IMR-90 (cell line): Measurements from ENCODE around the gene TUFM. TPM values are rescaled to one million over a fixed set of nuclear protein-coding genes. Genes with fewer than 3 reads are reported as not detected.
A peak's percentile ranks its signal among the peaks of the same experiment; 100 is the strongest.

Experiments
- ATAC-seq: fragments of 200-7000 bp; cut with Tn5 transposase; 2 replicates; pipeline ENCODE4 v1.9.1; 2020; ENCODE audit warnings: low read depth, mild to moderate bottlenecking, moderate library complexity
- BruUV-seq: library from RNA; stranded (reverse); fragments of 400-500 nt; replicated peaks from 2 replicates; lab custom pipeline; 2021; lab: Mats Ljungman, UMichigan
- CTCF ChIA-PET: fragments of 300-600 bp; formaldehyde crosslinking; extraction: SDS; loops from one replicate; lab custom pipeline; 2021; ENCODE audit warnings: antibody characterized with exemption; lab: Yijun Ruan, JAX
- POLR2A ChIA-PET: fragments of 300-600 bp; sonication (Branson Sonifier 250); formaldehyde crosslinking; loops from one replicate; lab custom pipeline; 2022; ENCODE audit warnings: antibody characterized with exemption; ENCODE audit not compliant: unreplicated experiment; lab: Charles Lee
- DNase-seq: peaks from one replicate; pipeline ENCODE4 v3.0.0; 2013
- H2AFZ ChIP-seq: replicated peaks from 2 replicates; pipeline ENCODE3; 2013; ENCODE audit warnings: low read length, mild to moderate bottlenecking; ENCODE audit not compliant: poor library complexity
- H2AK5ac ChIP-seq: 2 replicates; pipeline ENCODE4 v1.6.1; 2013; ENCODE audit warnings: low read depth, low read length, inconsistent platforms
- H2AK9ac ChIP-seq: replicated peaks from 2 replicates; pipeline ENCODE3; 2013; ENCODE audit warnings: mild to moderate bottlenecking, low read depth, low read length, moderate library complexity; ENCODE audit not compliant: poor library complexity
- H2BK120ac ChIP-seq: 2 replicates; pipeline ENCODE4 v1.6.1; 2013; ENCODE audit warnings: low read depth, low read length, inconsistent platforms
- H2BK15ac ChIP-seq: 3 replicates; pipeline ENCODE4 v1.6.1; 2013; ENCODE audit warnings: low read depth, low read length, inconsistent platforms
- H2BK20ac ChIP-seq: 2 replicates; pipeline ENCODE4 v1.6.1; 2013; ENCODE audit warnings: low read depth, mild to moderate bottlenecking, inconsistent platforms, low read length, moderate library complexity
- H2BK5ac ChIP-seq: 2 replicates; pipeline ENCODE4 v1.6.1; 2013; ENCODE audit warnings: mild to moderate bottlenecking, low read depth, low read length, inconsistent platforms; ENCODE audit not compliant: poor library complexity, severe bottlenecking
- H3K14ac ChIP-seq: replicated peaks from 2 replicates; pipeline ENCODE4 v1.6.1; 2013; ENCODE audit warnings: low read depth, low read length, inconsistent platforms
- H3K18ac ChIP-seq: 2 replicates; pipeline ENCODE4 v1.6.1; 2013; ENCODE audit warnings: low read depth, low read length, control low read depth
- H3K23ac ChIP-seq: 2 replicates; pipeline ENCODE4 v1.6.1; 2013; ENCODE audit warnings: low read depth, low read length, inconsistent platforms
- H3K27ac ChIP-seq: 2 replicates; pipeline ENCODE4 v1.5.1; 2013; ENCODE audit warnings: mild to moderate bottlenecking, control low read depth, low read length; ENCODE audit not compliant: insufficient read depth
- H3K27me3 ChIP-seq: 2 replicates; pipeline ENCODE4 v1.6.1; 2013; ENCODE audit warnings: low read length; ENCODE audit not compliant: control insufficient read depth, insufficient read depth
- H3K36me3 ChIP-seq: 2 replicates; pipeline ENCODE4 v1.6.1; 2013; ENCODE audit warnings: low read length, mixed read lengths; ENCODE audit not compliant: control insufficient read depth, insufficient read depth
- H3K4ac ChIP-seq: 2 replicates; pipeline ENCODE4 v1.6.1; 2013; ENCODE audit warnings: low read depth, low read length, inconsistent platforms
- H3K4me1 ChIP-seq: 2 replicates; pipeline ENCODE4 v1.6.1; 2013; ENCODE audit warnings: low read length, mixed read lengths; ENCODE audit not compliant: control insufficient read depth, insufficient read depth
- H3K4me2 ChIP-seq: 2 replicates; pipeline ENCODE4 v1.6.1; 2013; ENCODE audit warnings: low read depth, mild to moderate bottlenecking, control low read depth, low read length, moderate library complexity
- H3K4me3 ChIP-seq: 2 replicates; pipeline ENCODE4 v1.5.1; 2013; ENCODE audit warnings: low read depth, mild to moderate bottlenecking, control low read depth, low read length, moderate library complexity; ENCODE audit not compliant: insufficient read depth
- H3K56ac ChIP-seq: 2 replicates; pipeline ENCODE4 v1.6.1; 2013; ENCODE audit warnings: low read length, inconsistent platforms; ENCODE audit not compliant: insufficient read depth; ENCODE audit errors: extremely low read depth
- H3K79me1 ChIP-seq, 2 experiments: 2 replicates each; pipeline ENCODE4 v1.6.1; 2013; ENCODE audit warnings: low read length in 2 of 2, inconsistent platforms in 1 of 2, low read depth in 1 of 2
- H3K9ac ChIP-seq: 2 replicates; pipeline ENCODE4 v1.6.1; 2013; ENCODE audit warnings: low read depth, low read length, control low read depth
- H3K9me1 ChIP-seq: 2 replicates; pipeline ENCODE4 v1.6.1; 2013; ENCODE audit warnings: low read length, inconsistent platforms; ENCODE audit not compliant: insufficient read depth
- H3K9me3 ChIP-seq: 2 replicates; pipeline ENCODE4 v1.6.1; 2013; ENCODE audit warnings: low read length; ENCODE audit not compliant: control insufficient read depth, insufficient read depth
- H4K20me1 ChIP-seq: 2 replicates; pipeline ENCODE4 v1.6.1; 2013; ENCODE audit warnings: low read length, inconsistent platforms; ENCODE audit not compliant: insufficient read depth
- H4K5ac ChIP-seq: 2 replicates; pipeline ENCODE4 v1.6.1; 2013; ENCODE audit warnings: mild to moderate bottlenecking, low read depth, low read length, control low read depth
- H4K8ac ChIP-seq, 2 experiments: 2 replicates each; pipeline ENCODE4 v1.6.1; 2013; ENCODE audit warnings: low read depth in 2 of 2, low read length in 2 of 2, control low read depth in 1 of 2, inconsistent platforms in 1 of 2
- H4K91ac ChIP-seq: 2 replicates; pipeline ENCODE4 v1.6.1; 2013; ENCODE audit warnings: low read depth, low read length, inconsistent platforms; ENCODE audit not compliant: insufficient read depth
- BHLHE40 ChIP-seq: fragments of 150-350 bp; IDR thresholded peaks from 2 replicates; pipeline ENCODE4 v1.6.1; 2016; ENCODE audit warnings: mild to moderate bottlenecking, low read depth, low read length
- CEBPB ChIP-seq: IDR thresholded peaks from 2 replicates; pipeline ENCODE4 v1.6.1; 2012; ENCODE audit warnings: low read depth, low read length, improper control_type of control experiment
- CHD1 ChIP-seq: IDR thresholded peaks from 2 replicates; pipeline ENCODE4 v1.6.1; 2012; ENCODE audit warnings: low read depth, low read length, improper control_type of control experiment
- MAFK ChIP-seq: IDR thresholded peaks from 2 replicates; pipeline ENCODE4 v1.6.1; 2012; ENCODE audit warnings: low read depth, low read length, improper control_type of control experiment
- MAZ ChIP-seq: IDR thresholded peaks from 2 replicates; pipeline ENCODE4 v1.6.1; 2012; ENCODE audit warnings: low read depth, mild to moderate bottlenecking, low read length, improper control_type of control experiment, moderate library complexity, borderline replicate concordance
- MXI1 ChIP-seq: IDR thresholded peaks from 2 replicates; pipeline ENCODE4 v1.6.1; 2012; ENCODE audit warnings: low read depth, mild to moderate bottlenecking, low read length, moderate library complexity, borderline replicate concordance
- NFE2L2 ChIP-seq: fragments of 150-350 bp; IDR thresholded peaks from 2 replicates; pipeline ENCODE4 v1.6.1; 2016; ENCODE audit warnings: low read depth, mild to moderate bottlenecking, low read length
- POLR2A ChIP-seq: IDR thresholded peaks from 2 replicates; pipeline ENCODE4 v1.6.1; 2012; ENCODE audit warnings: mild to moderate bottlenecking, low read depth, low read length
- RAD21 ChIP-seq: IDR thresholded peaks from 2 replicates; pipeline ENCODE4 v1.6.1; 2012; ENCODE audit warnings: low read length, improper control_type of control experiment
- RCOR1 ChIP-seq: IDR thresholded peaks from 2 replicates; pipeline ENCODE4 v1.6.1; 2012; ENCODE audit warnings: mild to moderate bottlenecking, low read length, improper control_type of control experiment; ENCODE audit not compliant: insufficient replicate concordance
- SMC3 ChIP-seq: fragments of 150-350 bp; IDR thresholded peaks from 2 replicates; pipeline ENCODE4 v1.6.1; 2016; ENCODE audit warnings: low read depth, mild to moderate bottlenecking, antibody characterized with exemption, low read length, moderate library complexity
- USF2 ChIP-seq: fragments of 150-350 bp; IDR thresholded peaks from 2 replicates; pipeline ENCODE4 v1.6.1; 2017; ENCODE audit warnings: mild to moderate bottlenecking, antibody characterized with exemption, low read length, low read depth
- WGBS, 2 experiments: methylation state at CpG; one replicate each; pipeline versions ENCODE4 v1.1.5 to v1.1.7; 2013; ENCODE audit warnings: missing lambda C conversion rate in 2 of 2; ENCODE audit not compliant: insufficient read length in 1 of 2; ENCODE audit errors: extremely low coverage in 2 of 2; 5-methylcytosine and 5-hydroxymethylcytosine counted together
- dilution Hi-C: fragments of 300-500 bp; cut with HindIII; formaldehyde crosslinking; loops from one replicate; pipeline ENCODE4 v1.14.3; 2018; ENCODE audit warnings: low sequenced_read_pairs; ENCODE audit not compliant: unreplicated experiment
- in situ Hi-C: fragments of 300-500 bp; cut with MboI; formaldehyde crosslinking; loops from 3 replicates; pipeline ENCODE4 v1.14.3; 2019; ENCODE audit warnings: low sequenced_read_pairs, inconsistent platforms, mixed read lengths
- intact Hi-C: fragments of 100-400 bp; cut with micrococcal nuclease; formaldehyde crosslinking; loops from 2 replicates; pipeline ENCODE4 v1.10.0; 2022
- polyA plus RNA-seq, 3 experiments: library from polyadenylated mRNA; depleted of rRNA; stranded (reverse); fragments of >200 nt; gene quantifications; 2 replicates each; pipeline ENCODE4 v1.2.3, GENCODE V29; 2012; ENCODE audit warnings: low replicate concordance in 1 of 3
- total RNA-seq: library from RNA; depleted of rRNA; stranded (reverse); fragments of >200 nt; gene quantifications from 2 replicates; pipeline ENCODE4 v1.2.3, GENCODE V29; 2012
- TF ChIP-seq, protein P1 (sequence below): fragments of 150-350 bp; IDR thresholded peaks from 2 replicates; pipeline ENCODE4 v1.6.1; 2016; ENCODE audit warnings: low read depth, mild to moderate bottlenecking, low read length, moderate library complexity, borderline replicate concordance
- TF ChIP-seq, protein P2 (sequence below): conservative IDR thresholded peaks from 2 replicates; pipeline ENCODE4 v1.5.1; 2012; ENCODE audit warnings: mild to moderate bottlenecking, low read depth, low read length, improper control_type of control experiment

The TUFM gene
- total and polyA plus RNA-seq, 2 of the 4 experiments (the other 2 are of a cell fraction) = 80.3 to 126 TPM

GRCh38 chr16:28834873-28835863 lies 11.0 kb downstream of the TUFM start:
- no peak overlapping the region for H4K5ac ChIP-seq
- no peak overlapping the region for H3K4ac ChIP-seq
- H3K23ac ChIP-seq = no peak overlapping the region
- H3K27ac ChIP-seq = no peak overlapping the region
- no peak overlapping the region for H2AFZ ChIP-seq
- ATAC-seq = no peak
- H2BK15ac ChIP-seq = no peak overlapping the region
- H4K8ac ChIP-seq = no peak overlapping the region
- H2AK5ac ChIP-seq = no peak overlapping the region
- H3K9me3 ChIP-seq = no peaks in the 10 kb centered on the region
- H3K79me1 ChIP-seq = peaks cover 26 to 37% of the 10 kb centered on the region in 2 experiments
- in situ Hi-C loops (no loop called here), intact Hi-C loops (no loop called here), dilution Hi-C loops (no loop called here)
- no peaks in the 10 kb centered on the region for H3K4me1 ChIP-seq
- no peak overlapping the region for H4K91ac ChIP-seq
- no peaks in the 10 kb centered on the region for H3K27me3 ChIP-seq
- peaks cover 81% of the 10 kb centered on the region for H3K36me3 ChIP-seq
- no peak overlapping the region for H3K4me3 ChIP-seq
- H2BK5ac ChIP-seq = no peak overlapping the region
- no peak overlapping the region for H2BK20ac ChIP-seq
- H3K9me1 ChIP-seq = no peaks in the 10 kb centered on the region
- no peak overlapping the region for H3K4me2 ChIP-seq
- CTCF ChIA-PET = no interaction called here
- no peak overlapping the region for H3K56ac ChIP-seq
- TF ChIP-seq, protein P1, sequence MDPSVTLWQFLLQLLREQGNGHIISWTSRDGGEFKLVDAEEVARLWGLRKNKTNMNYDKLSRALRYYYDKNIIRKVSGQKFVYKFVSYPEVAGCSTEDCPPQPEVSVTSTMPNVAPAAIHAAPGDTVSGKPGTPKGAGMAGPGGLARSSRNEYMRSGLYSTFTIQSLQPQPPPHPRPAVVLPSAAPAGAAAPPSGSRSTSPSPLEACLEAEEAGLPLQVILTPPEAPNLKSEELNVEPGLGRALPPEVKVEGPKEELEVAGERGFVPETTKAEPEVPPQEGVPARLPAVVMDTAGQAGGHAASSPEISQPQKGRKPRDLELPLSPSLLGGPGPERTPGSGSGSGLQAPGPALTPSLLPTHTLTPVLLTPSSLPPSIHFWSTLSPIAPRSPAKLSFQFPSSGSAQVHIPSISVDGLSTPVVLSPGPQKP = no peak
- TF ChIP-seq RCOR1 = no peak
- no peak for TF ChIP-seq MAFK
- no peak for TF ChIP-seq BHLHE40
- TF ChIP-seq RAD21 = no peak
- TF ChIP-seq NFE2L2 = no peak
- no peak for TF ChIP-seq MXI1
- TF ChIP-seq CEBPB = no peak
- TF ChIP-seq USF2 = no peak
- TF ChIP-seq, protein P2, sequence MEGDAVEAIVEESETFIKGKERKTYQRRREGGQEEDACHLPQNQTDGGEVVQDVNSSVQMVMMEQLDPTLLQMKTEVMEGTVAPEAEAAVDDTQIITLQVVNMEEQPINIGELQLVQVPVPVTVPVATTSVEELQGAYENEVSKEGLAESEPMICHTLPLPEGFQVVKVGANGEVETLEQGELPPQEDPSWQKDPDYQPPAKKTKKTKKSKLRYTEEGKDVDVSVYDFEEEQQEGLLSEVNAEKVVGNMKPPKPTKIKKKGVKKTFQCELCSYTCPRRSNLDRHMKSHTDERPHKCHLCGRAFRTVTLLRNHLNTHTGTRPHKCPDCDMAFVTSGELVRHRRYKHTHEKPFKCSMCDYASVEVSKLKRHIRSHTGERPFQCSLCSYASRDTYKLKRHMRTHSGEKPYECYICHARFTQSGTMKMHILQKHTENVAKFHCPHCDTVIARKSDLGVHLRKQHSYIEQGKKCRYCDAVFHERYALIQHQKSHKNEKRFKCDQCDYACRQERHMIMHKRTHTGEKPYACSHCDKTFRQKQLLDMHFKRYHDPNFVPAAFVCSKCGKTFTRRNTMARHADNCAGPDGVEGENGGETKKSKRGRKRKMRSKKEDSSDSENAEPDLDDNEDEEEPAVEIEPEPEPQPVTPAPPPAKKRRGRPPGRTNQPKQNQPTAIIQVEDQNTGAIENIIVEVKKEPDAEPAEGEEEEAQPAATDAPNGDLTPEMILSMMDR = no peak
- no peak for TF ChIP-seq POLR2A
- TF ChIP-seq SMC3 = no peak
- no peak for TF ChIP-seq MAZ
- TF ChIP-seq CHD1 = no peak
- 90% methylated on average over 10 of the region's 25 CpGs; no CpG with 5 or more reads in 1 of the 2 experiments for WGBS, 2 experiments
- no peak for DNase-seq
- TSS peak; percentile 29 for BruUV-seq
- H2AK9ac ChIP-seq = no peak overlapping the region
- H4K20me1 ChIP-seq = peaks cover 44% of the 10 kb centered on the region
- no peak overlapping the region for H2BK120ac ChIP-seq
- no peak overlapping the region for H3K18ac ChIP-seq
- POLR2A ChIA-PET = no interaction called here
- no peak overlapping the region for H3K14ac ChIP-seq
- no peak overlapping the region for H3K9ac ChIP-seq
